ENCODE results near the gene BEST4.
"Not testable (repeated sequence)": the region's sequence is repeated elsewhere in the genome, so short reads cannot be mapped to it uniquely, and the experiment has no call there.

Gene BEST4

DNA sequence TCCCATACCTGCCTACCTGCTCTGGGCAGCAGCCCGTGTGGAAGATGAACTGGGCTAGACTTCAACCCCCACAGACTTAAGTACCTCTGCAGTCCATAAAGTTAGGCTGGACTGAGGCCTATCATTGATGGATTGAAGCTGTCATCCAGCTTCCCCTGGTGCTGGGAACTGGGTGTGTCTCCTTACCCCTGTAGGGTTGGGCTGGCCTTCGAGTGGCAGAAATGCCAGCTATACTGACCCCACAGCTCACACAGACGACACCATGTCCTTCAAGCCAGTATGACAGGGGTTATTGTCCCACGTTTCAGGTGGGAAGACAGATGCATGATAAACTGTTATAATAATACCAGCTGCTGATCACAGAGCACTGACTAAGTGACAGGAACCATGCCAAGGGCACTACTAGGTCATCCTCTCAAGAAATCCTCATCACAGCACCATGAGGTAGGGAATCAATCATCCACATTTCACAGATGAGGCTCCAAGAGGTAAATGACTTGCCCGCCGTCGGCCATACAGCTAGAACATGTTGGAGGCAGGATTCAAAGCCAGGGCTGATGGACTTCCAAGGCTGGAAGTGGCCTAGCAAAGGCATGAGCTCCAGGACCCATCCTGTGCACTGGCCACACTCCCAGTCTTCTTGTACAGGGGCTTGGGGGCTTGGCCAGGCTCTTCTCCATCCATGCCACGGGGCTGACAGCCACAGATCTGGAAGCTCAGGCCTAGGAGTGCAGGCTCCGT, at the start of gene BEST4:
Gene BEST4, minus strand, starts transcription at position 51 of the 741 bp plus-strand sequence. CDS start 465 bp downstream, outside the sequence.
- no peak for DNase-seq (ENCODE audit: low spot score)

DNA sequence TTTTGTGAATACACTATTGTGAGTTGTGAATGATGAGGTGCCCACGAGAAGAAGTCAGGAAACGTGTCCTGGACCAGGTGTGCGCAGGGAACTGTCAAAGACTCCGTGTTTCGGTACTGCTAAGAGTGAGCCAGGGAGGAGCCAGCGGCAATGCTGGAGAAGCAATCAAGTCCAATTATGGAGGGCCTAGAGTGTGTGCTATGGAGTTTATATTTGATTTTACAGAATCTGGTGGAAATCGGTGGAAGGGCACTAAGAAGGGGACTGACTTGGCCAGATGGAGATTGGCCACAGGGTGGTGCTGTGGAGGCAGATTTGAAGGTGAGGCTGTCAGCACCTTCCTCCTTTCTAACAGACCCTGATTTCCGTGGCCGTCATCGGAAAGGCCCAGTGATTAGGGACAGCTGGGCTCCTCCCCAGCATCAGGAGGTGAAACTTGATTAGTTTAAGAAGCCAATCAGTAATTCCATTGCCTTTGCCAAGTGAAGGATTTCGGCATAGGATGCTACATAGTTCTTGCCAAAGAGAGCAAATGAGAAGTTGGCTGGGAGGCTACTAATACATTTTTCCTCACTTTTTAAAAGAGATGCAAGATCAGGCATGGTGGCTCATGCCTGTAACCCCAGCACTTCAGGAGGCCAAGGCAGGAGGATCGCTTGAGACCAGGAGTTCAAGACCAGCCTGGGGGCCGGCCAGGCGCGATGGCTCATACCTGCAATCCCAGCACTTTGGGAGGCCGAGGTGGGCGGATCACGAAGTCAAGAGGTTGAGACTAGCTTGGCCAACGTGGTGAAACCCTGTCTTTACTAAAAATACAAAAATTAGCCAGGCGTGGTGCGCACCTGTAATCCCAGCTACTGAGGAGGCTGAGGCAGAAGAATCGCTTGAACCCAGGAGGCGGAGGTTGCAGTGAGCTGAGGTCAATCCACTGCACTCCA, 48.0 kb upstream of the BEST4 start:
- DNase-seq (ENCODE audit: low spot score) = peak; percentile 89

DNA sequence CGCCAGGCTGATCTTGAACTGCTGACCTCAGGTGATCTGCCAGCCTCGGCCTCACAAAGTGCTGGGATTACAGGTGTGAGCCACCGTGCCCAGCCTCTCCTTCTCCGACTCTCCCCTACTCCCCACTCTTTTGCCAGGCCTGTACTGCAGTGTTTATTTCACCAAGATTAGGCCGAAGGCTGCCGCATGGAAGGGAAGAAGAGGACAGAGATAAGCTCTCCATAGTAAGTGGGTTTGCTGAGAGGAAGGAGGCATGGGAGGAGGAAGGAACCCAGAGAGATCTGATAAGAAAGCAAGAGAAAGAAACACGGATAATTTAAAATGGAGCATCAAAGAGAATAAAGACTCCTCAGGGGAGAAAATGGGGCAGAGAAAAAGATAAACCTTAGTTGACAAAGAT, 46.4 kb upstream of the BEST4 start:
- DNase-seq (ENCODE audit: low spot score) = no peak

DNA sequence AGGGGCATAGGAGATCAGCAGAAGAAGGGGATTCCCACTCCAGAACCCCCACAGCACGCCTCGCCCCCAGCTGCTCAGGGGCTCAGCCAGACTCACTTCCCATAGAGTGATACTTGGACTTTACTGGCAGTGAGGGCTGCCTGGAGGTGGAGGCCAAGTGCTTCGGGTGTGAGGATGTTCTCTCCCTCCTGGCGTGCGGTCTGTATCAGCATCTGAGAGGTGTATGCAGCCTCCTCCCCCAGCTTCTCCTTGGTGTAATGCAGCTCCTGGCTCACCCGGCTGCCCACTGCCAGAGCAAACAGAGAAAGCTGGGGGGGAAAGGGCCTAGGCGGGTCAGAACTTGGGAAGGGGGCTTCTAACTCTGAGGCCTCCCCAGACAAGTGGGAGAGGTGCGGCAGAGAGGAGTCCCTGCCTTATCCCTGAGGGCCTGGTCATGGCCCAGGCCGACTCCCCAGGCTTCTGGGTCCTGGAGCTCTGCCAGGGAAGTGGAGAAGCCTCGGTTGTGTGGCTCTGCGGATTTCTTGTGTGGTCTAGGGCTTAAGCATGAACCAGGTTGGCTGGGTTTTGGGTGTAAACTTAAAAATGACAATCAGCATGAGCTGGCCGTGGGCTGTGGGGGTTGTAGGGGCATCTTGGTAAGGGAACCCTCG, 44.2 kb upstream of the BEST4 start:
- no peak for DNase-seq (ENCODE audit: low spot score)

DNA sequence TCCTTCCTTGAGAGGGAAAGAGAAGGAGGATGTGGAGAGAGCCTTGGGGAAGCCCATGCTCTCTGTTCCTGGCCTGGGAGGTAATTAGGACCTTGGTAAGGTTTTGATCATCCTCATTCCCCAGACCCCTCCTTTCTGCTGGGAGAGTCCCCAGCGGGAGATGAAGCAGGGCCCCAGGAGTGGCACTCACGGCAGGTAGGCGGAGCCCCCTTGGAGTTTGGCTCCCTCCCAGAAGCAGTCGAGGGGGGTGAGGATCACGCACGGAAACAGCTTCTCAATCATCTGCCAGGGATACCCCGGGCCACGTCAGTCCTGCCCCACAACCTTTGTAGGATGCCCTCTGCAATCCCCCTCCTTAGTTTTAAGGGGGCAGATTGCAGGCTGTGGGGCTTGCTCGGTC, 43.5 kb upstream of the BEST4 start:
- no peak for DNase-seq (ENCODE audit: low spot score)

DNA sequence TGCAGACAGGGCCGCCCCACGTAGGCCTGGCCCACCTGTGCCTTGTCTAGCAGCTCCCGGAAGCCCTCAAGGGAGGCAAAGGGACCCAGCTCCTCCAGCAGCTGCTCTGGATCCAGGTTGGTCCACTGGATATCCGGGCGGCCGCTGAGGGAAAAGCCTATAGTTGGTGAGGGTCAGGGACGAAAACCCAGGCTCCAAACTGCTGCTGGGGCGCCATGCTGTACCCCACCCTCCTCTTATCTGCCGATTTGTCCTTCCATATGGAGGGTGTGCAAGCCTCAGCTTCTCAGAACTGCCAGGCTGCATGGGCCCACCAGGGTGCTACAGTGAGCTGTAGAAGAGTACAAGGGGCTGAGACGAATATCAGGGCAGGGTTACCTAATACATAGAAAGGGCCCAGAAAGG, 42.9 kb upstream of the BEST4 start:
- peak; percentile 48 for DNase-seq (ENCODE audit: low spot score)

DNA sequence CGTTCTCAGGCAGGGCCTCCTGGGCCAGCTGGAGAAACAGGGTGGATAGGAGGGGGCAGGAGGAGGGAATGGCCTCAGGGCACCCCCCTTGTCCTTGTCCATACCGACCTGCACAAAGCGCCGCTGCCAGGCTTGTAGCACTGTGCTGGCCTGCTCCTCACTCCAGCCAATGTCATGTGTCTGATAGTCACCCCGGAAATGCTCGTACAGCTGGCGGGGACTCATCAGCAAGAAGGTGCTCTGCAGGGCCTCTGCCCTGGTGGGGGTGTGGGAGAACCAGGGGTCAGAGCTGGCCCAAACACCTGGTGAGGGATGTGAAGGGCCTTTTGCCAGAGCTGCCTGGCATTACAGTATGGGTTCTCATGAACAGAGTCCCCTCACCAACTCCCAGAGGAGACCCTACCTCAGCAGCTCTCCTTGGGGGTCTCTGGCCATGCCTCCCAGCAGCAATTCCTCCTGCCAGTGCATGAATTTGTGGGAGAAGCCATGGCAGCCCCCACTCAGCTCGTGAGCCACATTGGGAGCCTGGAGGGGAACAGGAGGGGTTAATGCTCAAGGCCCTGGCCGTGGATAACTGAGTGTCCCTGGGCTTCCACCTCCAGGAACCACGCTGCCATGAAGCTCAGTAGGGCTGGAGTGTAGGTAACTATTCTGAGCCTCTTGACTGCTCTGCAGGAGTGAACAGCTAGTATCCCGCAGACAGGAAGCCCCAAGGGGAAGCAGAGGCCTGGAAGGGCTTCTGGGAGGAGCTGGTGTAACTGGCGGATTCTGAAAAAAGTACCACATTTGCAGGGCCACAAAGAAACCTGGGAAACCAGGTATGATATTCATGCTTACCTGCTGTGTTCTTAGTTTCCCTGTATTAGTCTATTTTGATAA, 41.8 kb upstream of the BEST4 start:
- DNase-seq (ENCODE audit: low spot score) = no peak

DNA sequence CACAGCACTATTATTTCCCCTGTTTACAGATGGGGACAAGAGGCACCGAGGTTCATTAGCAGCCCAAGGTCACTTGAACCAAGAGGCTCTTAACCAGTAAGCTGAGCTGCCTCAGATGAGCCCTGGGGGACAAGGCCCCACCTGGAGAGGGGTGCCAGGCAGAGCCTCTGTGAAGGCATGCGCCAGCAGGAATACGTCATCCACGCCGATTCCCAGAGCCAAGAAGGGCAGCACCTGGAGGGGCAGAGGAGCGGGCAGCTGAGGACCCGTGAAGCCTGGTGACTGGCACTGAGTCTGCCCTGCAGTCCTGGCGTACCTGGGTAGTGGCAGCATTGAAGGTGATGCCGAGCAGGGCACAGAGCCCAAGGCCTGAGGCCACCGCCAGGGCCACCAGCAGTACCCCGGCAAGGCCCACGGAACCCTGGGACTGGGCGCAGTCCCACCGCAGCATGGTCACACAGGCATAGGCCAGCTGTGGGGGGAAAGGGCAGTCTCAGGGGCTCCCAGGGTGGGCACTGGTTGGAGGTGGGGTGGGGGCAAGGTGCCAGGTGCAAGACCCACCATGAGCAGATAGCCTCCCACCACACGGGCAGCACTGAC, 41.0 kb upstream of the BEST4 start:
- DNase-seq (ENCODE audit: low spot score) = no peak

DNA sequence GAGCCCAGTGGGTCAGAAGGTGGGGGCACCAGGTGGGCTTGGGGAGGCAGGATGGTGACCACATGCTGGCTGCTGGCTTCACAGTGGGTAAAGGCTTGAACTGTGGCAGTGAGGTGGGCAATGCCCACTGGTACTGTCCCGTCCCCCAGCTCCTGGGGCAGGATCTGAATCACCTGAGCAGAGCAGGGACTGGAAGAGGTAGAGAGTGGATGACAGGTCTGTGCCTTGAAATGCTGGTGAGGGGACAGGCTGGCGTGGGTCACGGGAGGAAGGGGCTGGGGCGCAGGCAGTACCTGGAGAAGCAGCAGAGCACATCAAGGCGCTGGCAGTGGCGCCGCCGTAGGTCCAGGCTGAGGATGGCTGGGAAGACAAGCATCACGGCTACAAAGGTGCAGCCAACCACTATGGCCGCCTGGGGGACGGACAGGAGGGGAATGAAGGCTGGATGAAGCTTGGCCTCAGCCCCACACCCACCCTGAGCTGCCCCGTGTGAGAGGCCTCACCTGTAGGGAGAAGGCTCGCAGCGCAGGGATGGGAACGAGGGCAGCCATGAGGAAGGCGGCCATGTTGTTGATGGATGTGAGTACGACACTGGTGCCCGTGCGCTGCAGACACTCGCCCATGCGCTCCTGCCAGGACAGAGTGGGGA, 40.2 kb upstream of the BEST4 start:
- no peak for DNase-seq (ENCODE audit: low spot score)

DNA sequence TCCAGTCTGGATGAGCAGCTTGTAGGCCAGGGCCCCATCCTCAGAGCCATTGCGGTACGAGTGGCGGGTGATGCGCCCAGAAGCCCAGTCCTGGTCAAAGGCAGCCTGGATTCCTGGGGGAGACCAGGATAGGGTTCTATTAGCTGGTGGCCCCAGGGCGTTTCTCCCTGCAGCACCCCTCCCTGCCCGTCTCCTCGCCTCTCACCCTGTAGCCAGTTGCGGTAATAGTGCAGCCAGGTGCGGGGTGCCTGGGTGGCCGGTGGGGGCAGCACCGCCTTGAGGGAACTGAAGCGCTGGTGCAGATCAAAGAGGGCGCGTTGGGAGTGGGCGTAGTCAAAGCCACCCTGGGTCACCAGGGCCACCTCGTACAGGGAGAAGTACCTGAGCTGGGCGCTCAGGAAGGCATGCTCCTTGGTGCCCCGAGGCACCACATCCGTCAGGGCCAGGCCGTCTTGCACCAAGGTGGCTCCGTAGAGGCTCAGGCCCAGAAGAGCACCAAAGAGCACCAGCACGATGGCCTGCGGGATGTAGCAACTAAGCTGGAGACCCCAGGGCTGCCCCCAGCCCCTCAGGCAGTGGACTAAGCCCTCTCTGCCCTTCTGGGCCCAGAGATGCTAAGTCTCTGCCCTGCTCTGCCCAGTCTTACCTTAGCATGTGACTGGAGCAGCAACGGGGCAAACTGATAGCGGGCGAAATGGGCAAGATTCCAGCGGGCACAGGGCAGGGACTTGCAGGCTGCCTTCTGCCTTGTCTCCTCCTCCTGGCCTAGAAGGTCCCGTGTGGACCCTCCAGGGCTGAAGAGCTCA, 39.4 kb upstream of the BEST4 start:
- no peak for DNase-seq (ENCODE audit: low spot score)

DNA sequence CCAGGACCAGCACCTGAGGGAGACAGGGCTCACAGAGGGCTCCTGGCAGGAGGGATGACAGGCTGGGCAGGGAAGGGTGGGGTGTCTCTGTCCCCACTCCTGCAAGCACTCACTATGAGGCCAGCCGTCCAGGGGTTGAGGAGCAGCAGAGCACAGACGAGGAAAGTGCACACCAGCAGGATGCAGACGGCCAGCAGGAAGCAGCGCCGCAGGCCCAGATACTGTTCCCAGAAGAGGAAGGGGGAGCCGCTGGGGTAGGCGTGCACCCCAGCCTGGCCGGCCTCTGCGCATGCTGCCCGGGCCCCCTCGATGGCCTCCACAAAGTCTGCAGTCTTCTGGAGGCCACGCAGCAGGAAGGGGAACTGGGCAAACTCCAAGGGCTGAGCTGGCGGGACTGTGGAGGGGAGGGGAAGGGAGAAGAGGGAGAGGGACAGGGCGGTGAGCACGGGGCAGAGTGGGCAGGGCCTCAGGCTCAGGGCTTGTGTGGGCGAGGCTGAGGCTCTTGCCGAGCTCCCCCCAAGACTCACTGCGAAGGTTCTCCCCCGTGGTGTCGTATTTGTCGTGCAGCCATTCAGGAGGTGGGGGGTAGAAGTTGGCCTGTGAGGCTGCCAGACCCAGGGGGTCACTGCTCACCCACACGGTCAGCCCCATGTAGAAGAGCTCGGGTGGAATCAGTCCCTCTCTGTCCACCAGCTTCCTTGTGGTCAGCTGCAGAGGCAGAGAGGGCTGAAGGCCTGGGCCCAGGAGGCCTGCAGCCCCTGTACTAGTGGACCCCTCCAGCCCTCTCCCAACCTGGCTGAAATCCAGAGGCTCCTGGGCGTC, 38.6 kb upstream of the BEST4 start:
- DNase-seq (ENCODE audit: low spot score) = no peak

DNA sequence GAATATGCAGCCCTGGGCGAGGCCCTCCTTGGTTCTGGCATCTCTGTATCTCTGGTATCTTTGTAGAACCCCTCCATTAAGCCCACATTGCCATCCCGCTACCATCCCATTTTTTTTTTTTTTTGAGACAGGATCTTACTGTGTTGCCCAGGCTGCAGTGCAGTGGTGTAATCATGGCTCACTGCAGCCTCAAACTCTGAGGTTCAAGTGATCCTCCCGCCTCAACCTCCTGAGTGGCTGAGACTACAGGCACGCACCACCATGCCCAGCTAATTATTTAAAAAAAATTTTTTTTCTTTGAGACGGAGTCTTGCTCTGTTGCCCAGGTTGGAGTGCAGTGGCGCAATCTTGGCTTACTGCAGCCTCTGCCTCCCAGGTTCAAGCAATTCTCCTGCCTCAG, 36.4 kb upstream of the BEST4 start:
- DNase-seq (ENCODE audit: low spot score) = not testable (repeated sequence)

DNA sequence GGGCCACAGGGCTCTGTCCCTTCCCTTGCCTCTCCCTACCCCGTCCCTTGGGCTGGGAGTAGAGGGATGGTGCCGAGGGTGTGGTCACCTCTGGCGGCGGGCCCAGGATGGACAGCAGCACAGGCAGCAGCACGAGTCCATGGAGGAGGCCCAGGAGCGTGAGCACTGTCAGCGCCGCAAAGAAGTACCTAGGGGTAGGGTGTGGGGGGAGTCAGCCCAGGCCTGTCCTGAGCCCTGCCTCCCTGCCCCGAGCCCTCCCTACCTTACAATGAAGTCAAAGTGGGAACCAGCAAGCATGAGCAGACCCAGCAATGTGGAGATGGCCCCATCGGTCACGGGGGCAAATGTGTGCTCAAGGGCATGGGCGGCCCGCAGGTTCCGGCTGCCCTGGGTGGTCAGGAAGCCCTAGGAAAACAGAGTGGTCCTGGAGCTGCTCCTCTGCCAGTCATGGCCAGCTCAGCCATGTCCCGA, 35.0 kb upstream of the BEST4 start:
- DNase-seq (ENCODE audit: low spot score) = no peak

DNA sequence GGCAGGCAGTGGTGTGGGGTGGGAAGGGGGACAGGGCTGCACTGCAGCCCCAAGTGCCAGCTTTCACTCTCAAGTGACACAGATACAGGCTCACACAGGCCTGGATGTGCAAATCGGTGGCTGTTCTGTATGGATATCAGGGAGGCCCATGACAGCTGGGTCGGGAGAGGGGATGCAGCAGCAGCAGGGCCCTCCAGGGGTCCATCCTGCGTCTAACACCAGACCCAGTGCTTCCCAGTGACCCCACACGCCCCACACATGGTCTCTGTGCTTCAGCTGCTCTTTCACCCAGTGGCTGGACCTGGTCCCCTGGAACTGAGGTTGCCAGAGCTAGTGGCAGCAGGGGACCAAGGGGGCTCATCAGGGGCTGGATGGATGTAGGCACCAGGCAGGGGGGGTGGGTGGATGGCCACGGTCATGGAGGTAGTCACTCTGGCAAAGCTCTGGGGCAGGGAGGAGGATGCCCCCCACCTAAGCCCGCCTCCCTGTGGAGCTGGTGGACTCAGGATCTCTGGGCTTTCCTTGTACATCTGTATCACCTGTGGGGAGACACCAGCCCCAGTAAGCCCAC, 34.2 kb upstream of the BEST4 start:
- no peak for DNase-seq (ENCODE audit: low spot score)

DNA sequence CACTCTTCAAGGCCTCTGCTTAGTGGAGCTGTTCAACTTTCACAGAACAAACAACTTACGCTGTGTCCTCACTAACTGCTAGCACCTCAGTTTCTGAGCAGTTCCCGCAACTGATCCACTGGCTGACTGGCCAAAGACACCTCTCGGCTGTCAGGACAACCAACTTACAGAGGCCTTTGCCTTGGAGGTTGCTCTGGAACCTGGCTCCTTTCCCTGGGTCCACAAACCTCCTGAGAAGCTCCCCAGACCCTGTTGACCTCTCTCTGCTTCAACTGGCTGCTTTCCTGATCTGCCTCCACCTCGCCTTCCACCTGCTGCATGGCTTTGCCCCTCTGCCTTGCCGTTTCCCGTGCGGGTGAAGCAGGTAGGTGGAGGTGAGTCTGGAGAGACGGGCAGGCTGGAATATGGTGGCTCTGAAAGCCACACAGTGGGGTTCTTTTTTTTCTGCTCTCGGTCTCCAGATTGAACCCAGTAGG, 33.3 kb upstream of the BEST4 start:
- DNase-seq (ENCODE audit: low spot score) = no peak

DNA sequence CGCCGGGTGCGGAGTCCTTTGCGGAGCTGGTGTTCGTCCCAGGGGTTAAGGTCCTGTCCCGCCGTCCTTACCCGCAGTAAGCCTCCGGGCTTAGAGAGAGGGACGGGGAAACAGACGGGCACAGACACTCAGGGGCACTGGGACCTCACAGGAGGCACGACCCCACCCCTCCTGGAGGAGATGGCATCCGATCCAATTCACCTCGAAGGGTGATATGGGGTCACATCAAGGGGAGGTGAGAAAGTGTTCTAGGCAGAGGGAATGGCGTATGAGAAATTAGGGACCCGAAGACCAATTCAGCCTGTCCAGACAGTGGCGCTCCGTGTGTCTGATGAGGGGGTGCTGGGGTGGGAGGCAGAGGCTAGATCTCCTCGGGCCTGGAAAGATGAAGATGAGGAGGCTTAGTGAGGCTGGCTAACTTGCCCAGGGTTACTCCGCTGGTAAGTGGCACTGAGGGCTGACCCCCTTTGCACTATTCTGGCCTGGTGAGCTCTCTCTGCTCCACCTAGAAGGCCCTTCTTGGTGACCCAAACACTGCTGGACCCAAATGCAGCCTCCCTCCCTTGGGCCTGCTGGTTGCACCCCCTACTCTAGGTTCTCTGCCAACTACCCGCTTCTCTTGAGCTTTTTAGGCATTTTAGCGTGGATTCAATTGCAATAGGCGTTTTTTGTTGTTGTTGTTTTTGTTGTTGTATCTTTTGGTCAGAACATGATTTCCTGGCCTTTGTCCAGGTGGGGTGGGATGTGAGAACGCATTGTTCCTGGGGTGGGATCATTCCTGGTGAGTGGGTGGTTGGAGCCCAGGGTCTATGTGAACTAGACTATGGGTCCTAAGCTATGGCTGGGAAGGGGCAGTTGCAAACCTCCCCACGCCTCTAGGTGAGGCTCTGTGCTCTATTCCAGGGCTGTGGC, 32.6 kb upstream of the BEST4 start:
- DNase-seq (ENCODE audit: low spot score) = no peak

DNA sequence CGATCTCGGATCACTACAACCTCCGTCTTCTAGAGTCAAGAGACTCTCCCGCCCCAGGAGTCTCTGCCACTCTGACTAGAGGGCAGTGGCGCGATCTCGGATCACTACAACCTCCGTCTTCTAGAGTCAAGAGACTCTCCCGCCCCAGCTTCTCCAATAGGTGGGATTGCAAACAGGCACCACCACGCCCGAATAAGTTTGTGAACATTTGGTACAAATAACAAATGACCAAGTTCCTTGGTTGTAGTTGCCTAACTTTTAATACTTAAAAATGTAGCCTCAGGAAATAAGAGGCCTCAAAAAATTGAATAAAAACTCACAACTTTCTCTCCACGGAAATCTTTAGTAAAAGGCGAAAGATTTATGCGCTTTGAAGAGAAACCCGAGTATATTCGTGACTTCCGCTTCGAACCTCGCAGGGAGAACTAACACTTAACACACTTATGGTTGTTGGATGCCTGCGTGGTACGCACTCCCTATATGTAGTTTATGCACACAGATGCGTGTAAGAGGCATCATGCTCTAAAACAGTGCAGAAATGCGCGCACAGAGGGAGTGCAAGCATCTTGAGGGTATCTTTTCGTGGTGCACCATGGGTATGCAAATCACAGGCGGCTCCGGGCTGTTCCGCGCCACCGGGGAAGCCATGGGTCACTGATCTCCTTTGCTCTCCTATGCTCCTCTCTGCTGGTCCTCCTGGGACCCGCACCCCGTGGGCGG, 31.8 kb upstream of the BEST4 start:
- peak; percentile 97 for DNase-seq (ENCODE audit: low spot score)
